HG03039 (cell line): Measurements from ENCODE around the gene TAS2R13.

Experiments used
- ATAC-seq: cut with Tn5 transposase; IDR thresholded peaks from one replicate; pipeline ENCODE4 v1.9.1; 2021; ENCODE audit warnings: mild to moderate bottlenecking, moderate library complexity; ENCODE audit not compliant: unreplicated experiment

Gene TAS2R13

DNA sequence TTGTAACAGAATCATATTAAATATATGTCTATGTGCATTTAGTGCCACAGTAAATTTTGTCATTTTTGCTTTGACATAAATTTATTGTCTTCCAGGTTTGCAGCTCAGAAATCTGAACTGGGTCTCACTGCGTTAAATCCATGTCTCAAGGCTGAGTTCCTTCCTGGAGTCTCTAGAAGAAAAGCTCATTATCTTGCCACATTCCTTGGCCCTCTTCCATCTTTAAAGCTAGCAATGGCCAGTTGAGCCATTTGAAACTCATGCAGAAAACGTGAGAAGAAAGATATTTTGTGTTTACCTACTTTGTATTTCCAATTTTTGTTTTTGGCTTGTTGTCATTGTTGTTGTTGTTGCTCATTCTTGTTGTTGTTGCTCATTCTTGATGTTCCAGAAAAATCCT lies 36.0 kb downstream of the TAS2R13 start:
- no peak for ATAC-seq

DNA sequence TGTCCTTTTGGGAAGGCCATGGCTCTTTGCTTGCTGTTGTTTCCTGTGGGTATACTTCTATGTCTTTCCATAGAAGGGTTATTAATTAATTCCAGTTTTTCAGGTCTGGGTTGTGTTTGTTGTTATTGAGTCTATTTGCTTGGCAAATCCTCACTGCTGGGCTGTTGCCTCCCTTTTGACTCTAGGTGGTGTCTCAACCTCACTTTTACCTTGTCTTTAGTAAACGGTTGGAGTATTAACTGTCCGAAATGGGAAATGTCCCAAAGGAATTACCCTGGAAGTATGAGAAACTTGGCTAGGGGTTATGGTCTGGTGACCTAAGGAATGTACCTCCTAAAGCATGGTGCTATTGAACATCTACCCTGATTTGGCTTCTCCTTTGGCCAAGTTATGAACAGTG lies 42.0 kb downstream of the TAS2R13 start:
- ATAC-seq, result no peak

DNA sequence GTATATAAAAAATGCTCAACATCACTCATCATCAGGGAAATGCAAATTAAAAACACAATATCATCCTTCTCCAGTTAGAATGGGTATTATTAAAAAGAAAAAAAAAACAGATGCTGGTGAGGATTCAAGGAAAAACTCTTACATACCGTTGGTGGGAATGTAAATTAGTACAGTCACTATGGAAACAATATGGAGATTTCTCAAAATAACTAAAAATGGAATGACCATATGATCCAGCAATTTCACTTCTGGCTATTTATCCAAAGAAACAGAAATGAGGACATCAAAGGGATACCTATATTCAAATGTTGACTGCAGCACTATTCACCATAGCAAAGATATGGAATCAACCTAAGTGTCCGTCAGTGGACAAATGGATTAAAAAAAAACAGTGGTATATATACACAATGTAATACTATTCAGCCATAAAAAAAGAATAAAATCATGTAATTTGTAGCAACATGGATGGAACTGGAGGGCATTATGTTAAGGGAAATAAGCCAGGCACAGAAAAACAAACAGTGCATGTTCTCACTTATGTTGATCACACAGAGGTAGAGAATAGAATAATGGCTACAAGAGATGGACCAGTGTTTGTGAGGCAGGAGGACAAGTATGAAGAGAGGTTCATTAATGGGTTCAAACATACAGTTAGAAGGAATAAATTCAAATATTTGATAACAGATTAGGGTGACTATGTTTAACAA lies 45.7 kb downstream of the TAS2R13 start:
- ATAC-seq, result no peak

DNA sequence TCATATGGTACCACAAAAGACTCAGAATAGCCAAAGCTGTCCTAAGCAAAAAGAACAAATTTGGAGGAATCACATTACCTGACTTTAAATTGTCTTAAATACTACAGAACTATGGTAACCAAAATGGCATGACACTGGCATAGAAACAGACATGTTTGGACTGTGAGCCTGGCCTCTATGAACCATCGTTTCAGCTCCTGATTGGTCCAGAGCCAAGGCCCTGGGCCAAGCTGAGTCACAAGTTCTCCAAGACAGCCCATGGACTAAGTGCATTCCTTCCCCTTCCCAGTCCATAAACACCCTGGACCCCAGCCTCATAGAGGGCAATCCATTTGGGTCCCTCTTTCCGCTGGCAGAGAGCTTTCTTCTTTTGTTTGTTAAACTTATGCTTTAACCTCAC lies 48.0 kb downstream of the TAS2R13 start:
- ATAC-seq, result no peak
